HCT116 (cell line): ENCODE results near the gene ALKBH1. TPM values are rescaled to one million over a fixed set of nuclear protein-coding genes. Genes with fewer than 3 reads are reported as not detected.

Source experiments
- ATAC-seq: fragments of 200-7000 bp; cut with Tn5 transposase; 2 replicates; pipeline ENCODE4 v1.9.1; 2020; ENCODE audit warnings: mild to moderate bottlenecking, moderate library complexity
- BruUV-seq: library from RNA; stranded (reverse); fragments of 400-500 nt; replicated peaks from 2 replicates; lab custom pipeline; 2021; lab: Mats Ljungman, UMichigan
- CTCF ChIA-PET: fragments of 300-600 bp; sonication (Branson Sonifier 250); formaldehyde crosslinking; loops from one replicate; lab custom pipeline; 2021; ENCODE audit warnings: antibody characterized with exemption; lab: Charles Lee
- POLR2A ChIA-PET: fragments of 300-600, 350-600 bp; sonication (Branson Sonifier 250); formaldehyde crosslinking; loops from one replicate; lab custom pipeline; 2021; ENCODE audit warnings: antibody characterized with exemption; lab: Charles Lee
- RAD21 ChIA-PET, 2 experiments: fragments of 300-600 bp; sonication (Branson Sonifier 250); formaldehyde crosslinking; loops; one replicate each; lab custom pipeline; 2023; ENCODE audit warnings: low total read pairs in 2 of 2; ENCODE audit not compliant: uncharacterized antibody in 2 of 2, unreplicated experiment in 2 of 2, low non-redundant PET in 1 of 2; lab: Charles Lee
- DNase-seq: peaks from one replicate; pipeline ENCODE4 v3.0.0-alpha.2; 2010; ENCODE audit warnings: low read depth, low spot score
- H2AFZ ChIP-seq: fragments of 200-600 bp; shearing (Covaris generic), sonication (generic); 2 replicates; pipeline ENCODE4 v1.6.1; 2017; ENCODE audit warnings: low read depth, mixed run types, mixed read lengths, antibody characterized with exemption, low read length; ENCODE audit not compliant: poor library complexity, severe bottlenecking
- H3K27ac ChIP-seq: 2 replicates; pipeline ENCODE4 v1.5.1; 2012; ENCODE audit warnings: low read depth, low read length
- H3K27me3 ChIP-seq: fragments of 200-600 bp; sonication (generic); 2 replicates; pipeline ENCODE4 v1.6.1; 2016; ENCODE audit warnings: mixed run types, low read length, mixed read lengths; ENCODE audit not compliant: insufficient read depth
- H3K36me3 ChIP-seq, 2 experiments: fragments of 200-500 bp in 1 of 2; fragments of 200-600 bp in 1 of 2; sonication (Bioruptor generic) in 1 of 2; sonication (generic) in 1 of 2; 2 replicates each; pipeline versions ENCODE4 v1.5.1 to v1.6.1; 2014 to 2016; ENCODE audit warnings: low read length in 2 of 2, inconsistent platforms in 1 of 2, mixed read lengths in 1 of 2, mixed run types in 1 of 2; ENCODE audit not compliant: insufficient read depth in 2 of 2, control insufficient read depth in 1 of 2
- H3K4me1 ChIP-seq, 2 experiments: fragments of 200-600 bp in 1 of 2; sonication (generic) in 1 of 2; 2 replicates each; pipeline versions ENCODE4 v1.5.1 to v1.6.1; 2012 to 2017; ENCODE audit warnings: low read length in 2 of 2, inconsistent platforms in 1 of 2, mild to moderate bottlenecking in 1 of 2, mixed read lengths in 1 of 2, mixed run types in 1 of 2, moderate library complexity in 1 of 2; ENCODE audit not compliant: insufficient read depth in 2 of 2, control insufficient read depth in 1 of 2
- H3K4me2 ChIP-seq: fragments of 200-600 bp; sonication (generic); 2 replicates; pipeline ENCODE4 v1.6.1; 2017; ENCODE audit warnings: mixed run types, low read length, mixed read lengths
- H3K4me3 ChIP-seq, 2 experiments: fragments of 200-600 bp in 1 of 2; sonication (generic) in 1 of 2; replicated peaks in 1 of 2; 2 replicates each; pipeline ENCODE4 v1.5.1; 2011 to 2016; ENCODE audit warnings: low read length in 2 of 2, control low read depth in 1 of 2, low read depth in 1 of 2, mild to moderate bottlenecking in 1 of 2, mixed read lengths in 1 of 2, mixed run types in 1 of 2
- H3K79me2 ChIP-seq: fragments of 200-600 bp; sonication (generic); 2 replicates; pipeline ENCODE4 v1.6.1; 2017; ENCODE audit warnings: mild to moderate bottlenecking, mixed run types, low read length, moderate library complexity, mixed read lengths; ENCODE audit not compliant: insufficient read depth
- H3K9ac ChIP-seq: fragments of 200-600 bp; sonication (generic); 2 replicates; pipeline ENCODE4 v1.6.1; 2016; ENCODE audit warnings: low read length, mixed read lengths
- H3K9me2 ChIP-seq: fragments of 200-600 bp; sonication (generic), shearing (Covaris generic); 2 replicates; pipeline ENCODE4 v1.6.1; 2017; ENCODE audit warnings: mixed run types, mild to moderate bottlenecking, moderate library complexity; ENCODE audit not compliant: insufficient read depth
- H3K9me3 ChIP-seq, 2 experiments: fragments of 200-500 bp in 1 of 2; fragments of 200-600 bp in 1 of 2; sonication (Bioruptor generic) in 1 of 2; sonication (generic) in 1 of 2; 2 replicates each; pipeline ENCODE4 v1.6.1; 2014 to 2017; ENCODE audit warnings: low read length in 2 of 2, mixed read lengths in 2 of 2, inconsistent platforms in 1 of 2, low read depth in 1 of 2, mild to moderate bottlenecking in 1 of 2, mixed run types in 1 of 2, moderate library complexity in 1 of 2; ENCODE audit not compliant: control insufficient read depth in 1 of 2, insufficient read depth in 1 of 2
- H4K20me1 ChIP-seq: fragments of 200-600 bp; sonication (generic), shearing (Covaris generic); 2 replicates; pipeline ENCODE4 v1.6.1; 2017; ENCODE audit warnings: mixed run types, mild to moderate bottlenecking, moderate library complexity; ENCODE audit not compliant: insufficient read depth
- CBX3 ChIP-seq: IDR thresholded peaks from 2 replicates; pipeline ENCODE4 v1.6.1; 2012; ENCODE audit warnings: low read depth
- CEBPB ChIP-seq: IDR thresholded peaks from 2 replicates; pipeline ENCODE4 v1.6.1; 2012; ENCODE audit warnings: low read depth
- EZH2 ChIP-seq: fragments of 200-600 bp; sonication (generic); IDR thresholded peaks from 2 replicates; pipeline ENCODE4 v1.6.1; 2017; ENCODE audit warnings: antibody characterized with exemption, mixed run types
- EZH2phosphoT487 ChIP-seq: fragments of 200-600 bp; IDR thresholded peaks from 2 replicates; pipeline ENCODE4 v1.6.1; 2018; ENCODE audit warnings: antibody characterized with exemption, borderline replicate concordance
- FOSL1 ChIP-seq: IDR thresholded peaks from 2 replicates; pipeline ENCODE4 v1.6.1; 2012; ENCODE audit warnings: low read depth
- JUND ChIP-seq: IDR thresholded peaks from 2 replicates; pipeline ENCODE4 v1.6.1; 2012
- SP1 ChIP-seq: IDR thresholded peaks from 2 replicates; pipeline ENCODE4 v1.6.1; 2012; ENCODE audit warnings: low read depth
- SRF ChIP-seq: IDR thresholded peaks from 2 replicates; pipeline ENCODE4 v1.6.1; 2012; ENCODE audit warnings: low read depth
- YY1 ChIP-seq: IDR thresholded peaks from 2 replicates; pipeline ENCODE4 v1.6.1; 2011; ENCODE audit warnings: low read length, low read depth, moderate library complexity, mild to moderate bottlenecking; ENCODE audit not compliant: insufficient replicate concordance; ENCODE audit errors: extremely low read depth
- ZNF274 ChIP-seq: fragments of 200-500 bp; sonication (Bioruptor generic); IDR thresholded peaks from 2 replicates; pipeline ENCODE4 v1.6.1; 2014; ENCODE audit warnings: mild to moderate bottlenecking, low read depth, low read length, inconsistent platforms
- intact Hi-C: fragments of 100-400 bp; cut with micrococcal nuclease; formaldehyde crosslinking; loops from 2 replicates; pipeline ENCODE4 v1.10.0; 2022
- total RNA-seq: library from RNA; stranded (reverse); gene quantifications from one replicate; pipeline ENCODE4 v1.2.1, GENCODE V29; 2021; ENCODE audit not compliant: unreplicated experiment
- TF ChIP-seq, protein P1 (sequence below): IDR thresholded peaks from 2 replicates; pipeline ENCODE4 v1.6.1; 2012
- TF ChIP-seq, protein P2 (sequence below): IDR thresholded peaks from 2 replicates; pipeline ENCODE4 v1.6.1; 2011; ENCODE audit warnings: mild to moderate bottlenecking, low read length, moderate library complexity; ENCODE audit not compliant: insufficient replicate concordance; ENCODE audit errors: extremely low read depth
- TF ChIP-seq, protein P3 (sequence below), 3 experiments: fragments of 200-600 bp in 1 of 3; sonication (generic) in 1 of 3; IDR thresholded peaks in 2 of 3; conservative IDR thresholded peaks in 1 of 3; 2 replicates each; pipeline ENCODE4 v1.5.1; 2012 to 2017; ENCODE audit warnings: low read depth in 2 of 3, low read length in 2 of 3, antibody characterized with exemption in 1 of 3, borderline replicate concordance in 1 of 3, control low read depth in 1 of 3, mild to moderate bottlenecking in 1 of 3, mixed read lengths in 1 of 3, mixed run types in 1 of 3, moderate library complexity in 1 of 3; ENCODE audit not compliant: insufficient read depth in 1 of 3

ALKBH1 gene
- total RNA-seq, 1 experiment from 2014 or later = 14.4 TPM

DNA sequence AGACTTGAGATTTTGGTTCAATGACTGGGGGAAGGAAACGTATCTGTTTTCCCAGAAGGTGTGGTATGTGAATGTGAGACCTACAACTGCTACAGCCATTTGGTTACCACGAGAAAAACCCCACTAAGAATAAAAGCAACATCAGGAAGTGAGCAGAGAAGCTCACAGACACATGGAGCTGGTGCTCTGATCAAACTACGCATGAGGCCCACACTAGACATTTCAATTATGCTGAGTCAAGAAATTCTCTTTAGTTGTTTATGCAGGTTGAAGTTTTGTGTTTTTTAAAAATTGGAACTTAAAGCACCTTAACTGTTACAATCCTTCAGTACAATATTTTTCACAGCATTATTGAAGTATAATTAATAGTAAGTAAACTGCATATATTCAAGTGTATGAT lies 82.5 kb downstream of the ALKBH1 start:
- DNase-seq = no peak
- Histone ChIP-seq H3K9me3 (no peaks in the 10 kb centered on the region), H2AFZ (no peak overlapping the region), H3K79me2 (no peaks in the 10 kb centered on the region), H3K9ac (no peak overlapping the region), H3K36me3 (no peaks in the 10 kb centered on the region), H4K20me1 (no peaks in the 10 kb centered on the region), H3K4me1 (peaks cover 0 to 6% of the 10 kb centered on the region in 2 experiments; a peak in 1 of 4 replicates), H3K9me2 (no peaks in the 10 kb centered on the region), H3K27me3 (no peaks in the 10 kb centered on the region), H3K4me2 (no peak overlapping the region), H3K27ac (no peak overlapping the region), H3K4me3 (no peak overlapping the region)
- ATAC-seq = no peak
- CTCF ChIA-PET = no interaction called here
- BruUV-seq = no TSS peak
- RAD21 ChIA-PET = no interaction called here
- POLR2A ChIA-PET = no interaction called here
- intact Hi-C loops = no loop called here
- TF ChIP-seq EZH2phosphoT487 (no peak), EZH2 (no peak), SP1 (no peak), SRF (no peak), YY1 (no peak), FOSL1 (no peak), JUND (no peak), CBX3 (no peak), ZNF274 (no peak), CEBPB (no peak)
- TF ChIP-seq, protein P1, sequence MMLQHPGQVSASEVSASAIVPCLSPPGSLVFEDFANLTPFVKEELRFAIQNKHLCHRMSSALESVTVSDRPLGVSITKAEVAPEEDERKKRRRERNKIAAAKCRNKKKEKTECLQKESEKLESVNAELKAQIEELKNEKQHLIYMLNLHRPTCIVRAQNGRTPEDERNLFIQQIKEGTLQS = no peak
- TF ChIP-seq, protein P2, sequence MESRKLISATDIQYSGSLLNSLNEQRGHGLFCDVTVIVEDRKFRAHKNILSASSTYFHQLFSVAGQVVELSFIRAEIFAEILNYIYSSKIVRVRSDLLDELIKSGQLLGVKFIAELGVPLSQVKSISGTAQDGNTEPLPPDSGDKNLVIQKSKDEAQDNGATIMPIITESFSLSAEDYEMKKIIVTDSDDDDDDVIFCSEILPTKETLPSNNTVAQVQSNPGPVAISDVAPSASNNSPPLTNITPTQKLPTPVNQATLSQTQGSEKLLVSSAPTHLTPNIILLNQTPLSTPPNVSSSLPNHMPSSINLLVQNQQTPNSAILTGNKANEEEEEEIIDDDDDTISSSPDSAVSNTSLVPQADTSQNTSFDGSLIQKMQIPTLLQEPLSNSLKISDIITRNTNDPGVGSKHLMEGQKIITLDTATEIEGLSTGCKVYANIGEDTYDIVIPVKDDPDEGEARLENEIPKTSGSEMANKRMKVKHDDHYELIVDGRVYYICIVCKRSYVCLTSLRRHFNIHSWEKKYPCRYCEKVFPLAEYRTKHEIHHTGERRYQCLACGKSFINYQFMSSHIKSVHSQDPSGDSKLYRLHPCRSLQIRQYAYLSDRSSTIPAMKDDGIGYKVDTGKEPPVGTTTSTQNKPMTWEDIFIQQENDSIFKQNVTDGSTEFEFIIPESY = no peak
- TF ChIP-seq, protein P3, sequence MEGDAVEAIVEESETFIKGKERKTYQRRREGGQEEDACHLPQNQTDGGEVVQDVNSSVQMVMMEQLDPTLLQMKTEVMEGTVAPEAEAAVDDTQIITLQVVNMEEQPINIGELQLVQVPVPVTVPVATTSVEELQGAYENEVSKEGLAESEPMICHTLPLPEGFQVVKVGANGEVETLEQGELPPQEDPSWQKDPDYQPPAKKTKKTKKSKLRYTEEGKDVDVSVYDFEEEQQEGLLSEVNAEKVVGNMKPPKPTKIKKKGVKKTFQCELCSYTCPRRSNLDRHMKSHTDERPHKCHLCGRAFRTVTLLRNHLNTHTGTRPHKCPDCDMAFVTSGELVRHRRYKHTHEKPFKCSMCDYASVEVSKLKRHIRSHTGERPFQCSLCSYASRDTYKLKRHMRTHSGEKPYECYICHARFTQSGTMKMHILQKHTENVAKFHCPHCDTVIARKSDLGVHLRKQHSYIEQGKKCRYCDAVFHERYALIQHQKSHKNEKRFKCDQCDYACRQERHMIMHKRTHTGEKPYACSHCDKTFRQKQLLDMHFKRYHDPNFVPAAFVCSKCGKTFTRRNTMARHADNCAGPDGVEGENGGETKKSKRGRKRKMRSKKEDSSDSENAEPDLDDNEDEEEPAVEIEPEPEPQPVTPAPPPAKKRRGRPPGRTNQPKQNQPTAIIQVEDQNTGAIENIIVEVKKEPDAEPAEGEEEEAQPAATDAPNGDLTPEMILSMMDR (IDR thresholded peaks at IDR 0.05 in 2 of 3, conservative IDR thresholded peaks at IDR 0.05 in 1 of 3; ENCODE audit: borderline replicate concordance in 1 of 3, insufficient read depth in 1 of 3, low read depth in 2 of 3, low read length in 2 of 3) = no peak
